GM12878 (cell line): ENCODE measurements around the gene ARHGDIA. TPM values are rescaled to one million over a fixed set of nuclear protein-coding genes. Genes with fewer than 3 reads are reported as not detected.

Experiments
- ATAC-seq: fragments of 200-7000 bp; cut with Tn5 transposase; 3 replicates; pipeline ENCODE4 v1.9.1; 2020; ENCODE audit warnings: mild to moderate bottlenecking, moderate library complexity
- BruUV-seq: library from RNA; stranded (reverse); fragments of 400-500 nt; replicated peaks from 2 replicates; lab custom pipeline; 2021; lab: Mats Ljungman, UMichigan
- CTCF ChIA-PET: fragments of 300-600 bp; sonication (Branson Sonifier 250); formaldehyde crosslinking; extraction: SDS; loops from one replicate; lab custom pipeline; 2021; ENCODE audit warnings: inconsistent platforms; lab: Yijun Ruan, JAX
- POLR2A ChIA-PET: fragments of 350-600 bp; formaldehyde crosslinking; extraction: SDS; loops from one replicate; lab custom pipeline; 2021; ENCODE audit warnings: inconsistent platforms; lab: Charles Lee
- RAD21 ChIA-PET: fragments of 300-600 bp; sonication (Branson Sonifier 250); formaldehyde crosslinking; loops from one replicate; lab custom pipeline; 2023; ENCODE audit warnings: antibody characterized with exemption; ENCODE audit not compliant: unreplicated experiment; lab: Charles Lee
- SMC1A ChIA-PET: fragments of 300-600 bp; sonication (Branson Sonifier 250); formaldehyde crosslinking; loops from one replicate; lab custom pipeline; 2023; ENCODE audit not compliant: unreplicated experiment, uncharacterized antibody; lab: Charles Lee
- DNase-seq: peaks from one replicate; pipeline ENCODE4 v3.0.0-alpha.2; 2011; ENCODE audit warnings: low read depth, low spot score
- FAIRE-seq: peaks from 3 replicates; lab custom pipeline; 2011; peaks lifted over from hg19 to GRCh38; lab: Jason Lieb, UNC
- H2AFZ ChIP-seq: 2 replicates; pipeline ENCODE4 v1.6.0; 2011; ENCODE audit warnings: low read depth, low read length, control low read depth; ENCODE audit not compliant: control insufficient read depth
- H3K27ac ChIP-seq: 2 replicates; pipeline ENCODE4 v1.5.1; 2011; ENCODE audit warnings: control low read depth; ENCODE audit not compliant: control insufficient read depth, insufficient read depth
- H3K27me3 ChIP-seq, 2 experiments: replicated peaks in 1 of 2; 2 replicates each; pipeline versions ENCODE4 v1.6.0 to v1.6.1; 2011; ENCODE audit warnings: low read length in 1 of 2; ENCODE audit not compliant: control insufficient read depth in 2 of 2, insufficient read depth in 2 of 2
- H3K36me3 ChIP-seq, 2 experiments: 2 replicates each; pipeline ENCODE4 v1.5.1; 2011; ENCODE audit warnings: low read length in 1 of 2; ENCODE audit not compliant: control insufficient read depth in 2 of 2, insufficient read depth in 2 of 2
- H3K4me1 ChIP-seq: 2 replicates; pipeline ENCODE4 v1.6.1; 2011; ENCODE audit warnings: mild to moderate bottlenecking, low read length, moderate library complexity, mixed read lengths; ENCODE audit not compliant: control insufficient read depth, insufficient read depth
- H3K4me2 ChIP-seq: 2 replicates; pipeline ENCODE4 v1.6.0; 2011; ENCODE audit warnings: control low read depth; ENCODE audit not compliant: control insufficient read depth, insufficient read depth
- H3K4me3 ChIP-seq: fragments of 200-600 bp; sonication (generic); 2 replicates; pipeline ENCODE4 v1.5.1; 2016
- H3K79me2 ChIP-seq: 2 replicates; pipeline ENCODE4 v1.6.0; 2011; ENCODE audit warnings: low read length; ENCODE audit not compliant: control insufficient read depth, insufficient read depth
- H3K9ac ChIP-seq: 2 replicates; pipeline ENCODE4 v1.8.0; 2011; ENCODE audit warnings: low read length, control low read depth, mixed read lengths; ENCODE audit not compliant: control insufficient read depth, insufficient read depth
- H3K9me3 ChIP-seq: replicated peaks from 3 replicates; pipeline ENCODE4 v1.5.1; 2011; ENCODE audit warnings: mild to moderate bottlenecking, low read length; ENCODE audit not compliant: control insufficient read depth, insufficient read depth
- H4K20me1 ChIP-seq: 2 replicates; pipeline ENCODE4 v1.6.0; 2011; ENCODE audit not compliant: control insufficient read depth, insufficient read depth
- ATF3 ChIP-seq: IDR thresholded peaks from 2 replicates; pipeline ENCODE4 v1.6.1; 2011; ENCODE audit warnings: low read depth, mild to moderate bottlenecking, low read length, moderate library complexity, borderline replicate concordance; ENCODE audit errors: extremely low read depth
- CHD1 ChIP-seq: IDR thresholded peaks from 2 replicates; pipeline ENCODE4 v1.6.1; 2012; ENCODE audit warnings: low read depth, low read length, improper control_type of control experiment
- FOXM1 ChIP-seq: IDR thresholded peaks from 2 replicates; pipeline ENCODE4 v1.6.1; 2012; ENCODE audit warnings: low read depth, mild to moderate bottlenecking, inconsistent platforms, low read length, moderate library complexity
- GABPA ChIP-seq: IDR thresholded peaks from 2 replicates; pipeline ENCODE4 v1.6.1; 2014; ENCODE audit warnings: antibody characterized with exemption, low read depth, mild to moderate bottlenecking, inconsistent platforms
- HDGF ChIP-seq: fragments of 450-650 bp; IDR thresholded peaks from 2 replicates; pipeline ENCODE4 v1.6.1; 2016; ENCODE audit warnings: antibody characterized with exemption
- JUNB ChIP-seq: IDR thresholded peaks from 2 replicates; pipeline ENCODE4 v1.6.1; 2016; ENCODE audit warnings: antibody characterized with exemption, mild to moderate bottlenecking
- KLF5 ChIP-seq: fragments of 450-650 bp; IDR thresholded peaks from 2 replicates; pipeline ENCODE4 v1.6.1; 2014; ENCODE audit warnings: mild to moderate bottlenecking; ENCODE audit not compliant: partially characterized antibody
- MAX ChIP-seq: IDR thresholded peaks from 2 replicates; pipeline ENCODE4 v1.6.1; 2012; ENCODE audit warnings: low read depth, low read length, improper control_type of control experiment
- PBX3 ChIP-seq: IDR thresholded peaks from 2 replicates; pipeline ENCODE4 v1.6.1; 2011; ENCODE audit warnings: mild to moderate bottlenecking, low read depth, low read length, moderate library complexity; ENCODE audit not compliant: insufficient replicate concordance
- POU2F2 ChIP-seq: IDR thresholded peaks from 3 replicates; pipeline ENCODE4 v1.6.1; 2011; ENCODE audit warnings: low read depth, mild to moderate bottlenecking, low read length, borderline replicate concordance
- RUNX3 ChIP-seq: IDR thresholded peaks from 2 replicates; pipeline ENCODE4 v1.6.1; 2012; ENCODE audit warnings: low read length, inconsistent platforms
- SPI1 ChIP-seq: IDR thresholded peaks from 2 replicates; pipeline ENCODE4 v1.6.1; 2011; ENCODE audit warnings: low read depth, mild to moderate bottlenecking, low read length, moderate library complexity, borderline replicate concordance; ENCODE audit not compliant: insufficient read depth
- TCF7 ChIP-seq: IDR thresholded peaks from 2 replicates; pipeline ENCODE4 v1.6.1; 2014; ENCODE audit warnings: antibody characterized with exemption, borderline replicate concordance
- YY1 ChIP-seq: IDR thresholded peaks from 2 replicates; pipeline ENCODE4 v1.6.1; 2011; ENCODE audit warnings: low read depth, mild to moderate bottlenecking, low read length
- ZNF274 ChIP-seq: IDR thresholded peaks from one replicate; pipeline ENCODE4 v1.8.0; 2011; ENCODE audit not compliant: insufficient read length, insufficient read depth
- ZNF384 ChIP-seq: IDR thresholded peaks from 2 replicates; pipeline ENCODE4 v1.6.1; 2012; ENCODE audit warnings: low read depth, mild to moderate bottlenecking, low read length, improper control_type of control experiment, borderline replicate concordance
- ZSCAN29 ChIP-seq: fragments of 450-650 bp; IDR thresholded peaks from 2 replicates; pipeline ENCODE4 v1.6.1; 2017; ENCODE audit warnings: mild to moderate bottlenecking, moderate library complexity
- WGBS: methylation state at CpG from one replicate; pipeline ENCODE4 v1.1.6; 2016; ENCODE audit warnings: low lambda C conversion rate; ENCODE audit not compliant: insufficient replicate concordance, insufficient coverage; ENCODE audit errors: missing lambda C conversion rate; 5-methylcytosine and 5-hydroxymethylcytosine counted together
- in situ Hi-C: fragments of 300-500 bp; cut with MboI; formaldehyde crosslinking; loops from 9 replicates; pipeline ENCODE4 v1.14.3; 2018; ENCODE audit warnings: mixed read lengths
- intact Hi-C: fragments of 100-400 bp; cut with micrococcal nuclease; formaldehyde crosslinking; loops from one replicate; pipeline ENCODE4 v1.14.2; 2022; ENCODE audit not compliant: unreplicated experiment
- polyA plus RNA-seq, 11 experiments: library from polyadenylated mRNA; depleted of rRNA in 4 of 11; unstranded in 6 of 11; stranded (reverse) in 5 of 11; fragments of >200 nt; fragmentation: Nextera tagmentation in 4 of 11; fragmentation: Illumina TruSeq in 1 of 11; extraction: Ambion mirVana in 4 of 11; extraction: Trizol in 1 of 11; gene quantifications; 1 replicate in 1 of 11; 2 replicates in 10 of 11; pipeline versions ENCODE4 v1.2.1 to v1.2.3, GENCODE V29; 2011 to 2016; ENCODE audit warnings: inconsistent platforms in 2 of 11, missing spikeins in 2 of 11, low read depth in 1 of 11
- total RNA-seq, 4 experiments: library from RNA; depleted of rRNA in 3 of 4; stranded (reverse); fragments of >200 nt in 3 of 4; fragmentation: Illumina TruSeq in 1 of 4; extraction: Trizol in 1 of 4; gene quantifications; 2 replicates each; pipeline versions ENCODE4 v1.2.1 to v1.2.3, GENCODE V29; 2013 to 2021
- TF ChIP-seq, protein P1 (sequence below): fragments of 450-650 bp; IDR thresholded peaks from 2 replicates; pipeline ENCODE4 v1.6.1; 2017; ENCODE audit warnings: mild to moderate bottlenecking, low read depth, inconsistent platforms; ENCODE audit not compliant: poor library complexity, severe bottlenecking
- TF ChIP-seq, protein P2 (sequence below): IDR thresholded peaks from 2 replicates; pipeline ENCODE4 v1.6.1; 2012; ENCODE audit warnings: mild to moderate bottlenecking, low read depth, low read length

The ARHGDIA gene
- total and polyA plus RNA-seq, 10 of the 15 experiments (the other 5 are each of a cell fraction or from before 2014, with no cell fraction given): 17.9 to 552 (median 169) TPM

DNA sequence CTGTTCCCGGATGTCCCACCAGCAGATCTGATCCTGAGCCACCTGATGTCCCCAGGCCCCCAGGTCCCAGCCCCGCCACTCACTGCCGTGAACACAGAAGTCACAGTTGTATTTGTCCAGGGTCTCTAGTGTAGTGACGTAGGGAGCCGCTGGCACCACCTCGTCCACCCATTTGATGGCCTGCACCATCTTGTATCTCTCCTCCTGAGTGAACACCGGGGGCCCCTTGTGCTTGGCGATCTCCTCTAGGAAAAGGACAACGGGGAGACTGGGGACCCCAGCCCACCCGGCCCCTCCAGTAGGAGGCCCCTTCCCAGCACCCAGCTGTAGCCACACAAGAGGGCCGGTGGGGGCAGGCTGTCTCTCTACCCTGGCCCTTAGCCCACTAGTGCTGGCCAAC is 37.7 kb upstream of the ARHGDIA start:
- BruUV-seq: no TSS peak
- ATAC-seq (no peak), FAIRE-seq (no peak), DNase-seq (no peak)
- Histone ChIP-seq H3K4me1 (peaks cover 5% of the 10 kb centered on the region; the same call in 1 of the 2 replicates), H3K4me2 (no peak overlapping the region), H2AFZ (no peak overlapping the region), H4K20me1 (no peaks in the 10 kb centered on the region), H3K27me3 (no peaks in the 10 kb centered on the region), H3K36me3 (peaks cover 6 to 14% of the 10 kb centered on the region in 2 experiments), H3K4me3 (no peak overlapping the region), H3K9ac (no peak overlapping the region), H3K27ac (no peak overlapping the region), H3K9me3 (no peaks in the 10 kb centered on the region), H3K79me2 (peaks cover 13% of the 10 kb centered on the region)
- 92% methylated on average over 11 of the region's 11 CpGs for WGBS
- CTCF ChIA-PET: no interaction called here
- SMC1A ChIA-PET: no interaction called here
- POLR2A ChIA-PET: no interaction called here
- intact Hi-C loops (no loop called here), in situ Hi-C loops (no loop called here)
- RAD21 ChIA-PET: no interaction called here
- no peak for TF ChIP-seq TCF7
- no peak for TF ChIP-seq KLF5
- TF ChIP-seq ATF3: no peak
- TF ChIP-seq JUNB: no peak
- TF ChIP-seq, protein P1, sequence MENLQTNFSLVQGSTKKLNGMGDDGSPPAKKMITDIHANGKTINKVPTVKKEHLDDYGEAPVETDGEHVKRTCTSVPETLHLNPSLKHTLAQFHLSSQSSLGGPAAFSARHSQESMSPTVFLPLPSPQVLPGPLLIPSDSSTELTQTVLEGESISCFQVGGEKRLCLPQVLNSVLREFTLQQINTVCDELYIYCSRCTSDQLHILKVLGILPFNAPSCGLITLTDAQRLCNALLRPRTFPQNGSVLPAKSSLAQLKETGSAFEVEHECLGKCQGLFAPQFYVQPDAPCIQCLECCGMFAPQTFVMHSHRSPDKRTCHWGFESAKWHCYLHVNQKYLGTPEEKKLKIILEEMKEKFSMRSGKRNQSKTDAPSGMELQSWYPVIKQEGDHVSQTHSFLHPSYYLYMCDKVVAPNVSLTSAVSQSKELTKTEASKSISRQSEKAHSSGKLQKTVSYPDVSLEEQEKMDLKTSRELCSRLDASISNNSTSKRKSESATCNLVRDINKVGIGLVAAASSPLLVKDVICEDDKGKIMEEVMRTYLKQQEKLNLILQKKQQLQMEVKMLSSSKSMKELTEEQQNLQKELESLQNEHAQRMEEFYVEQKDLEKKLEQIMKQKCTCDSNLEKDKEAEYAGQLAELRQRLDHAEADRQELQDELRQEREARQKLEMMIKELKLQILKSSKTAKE: no peak
- TF ChIP-seq SPI1: no peak
- TF ChIP-seq POU2F2: no peak
- no peak for TF ChIP-seq RUNX3
- TF ChIP-seq GABPA: no peak
- TF ChIP-seq PBX3: no peak
- TF ChIP-seq, protein P2, sequence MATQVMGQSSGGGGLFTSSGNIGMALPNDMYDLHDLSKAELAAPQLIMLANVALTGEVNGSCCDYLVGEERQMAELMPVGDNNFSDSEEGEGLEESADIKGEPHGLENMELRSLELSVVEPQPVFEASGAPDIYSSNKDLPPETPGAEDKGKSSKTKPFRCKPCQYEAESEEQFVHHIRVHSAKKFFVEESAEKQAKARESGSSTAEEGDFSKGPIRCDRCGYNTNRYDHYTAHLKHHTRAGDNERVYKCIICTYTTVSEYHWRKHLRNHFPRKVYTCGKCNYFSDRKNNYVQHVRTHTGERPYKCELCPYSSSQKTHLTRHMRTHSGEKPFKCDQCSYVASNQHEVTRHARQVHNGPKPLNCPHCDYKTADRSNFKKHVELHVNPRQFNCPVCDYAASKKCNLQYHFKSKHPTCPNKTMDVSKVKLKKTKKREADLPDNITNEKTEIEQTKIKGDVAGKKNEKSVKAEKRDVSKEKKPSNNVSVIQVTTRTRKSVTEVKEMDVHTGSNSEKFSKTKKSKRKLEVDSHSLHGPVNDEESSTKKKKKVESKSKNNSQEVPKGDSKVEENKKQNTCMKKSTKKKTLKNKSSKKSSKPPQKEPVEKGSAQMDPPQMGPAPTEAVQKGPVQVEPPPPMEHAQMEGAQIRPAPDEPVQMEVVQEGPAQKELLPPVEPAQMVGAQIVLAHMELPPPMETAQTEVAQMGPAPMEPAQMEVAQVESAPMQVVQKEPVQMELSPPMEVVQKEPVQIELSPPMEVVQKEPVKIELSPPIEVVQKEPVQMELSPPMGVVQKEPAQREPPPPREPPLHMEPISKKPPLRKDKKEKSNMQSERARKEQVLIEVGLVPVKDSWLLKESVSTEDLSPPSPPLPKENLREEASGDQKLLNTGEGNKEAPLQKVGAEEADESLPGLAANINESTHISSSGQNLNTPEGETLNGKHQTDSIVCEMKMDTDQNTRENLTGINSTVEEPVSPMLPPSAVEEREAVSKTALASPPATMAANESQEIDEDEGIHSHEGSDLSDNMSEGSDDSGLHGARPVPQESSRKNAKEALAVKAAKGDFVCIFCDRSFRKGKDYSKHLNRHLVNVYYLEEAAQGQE: no peak
- TF ChIP-seq ZSCAN29: no peak
- no peak for TF ChIP-seq CHD1
- TF ChIP-seq ZNF384: no peak
- no peak for TF ChIP-seq MAX
- no peak for TF ChIP-seq YY1
- no peak for TF ChIP-seq HDGF
- no peak for TF ChIP-seq FOXM1
- TF ChIP-seq ZNF274: no peak
